K562 (cell line): ENCODE measurements around the gene EDN2. TPM values are rescaled to one million over a fixed set of nuclear protein-coding genes. Genes with fewer than 3 reads are reported as not detected.

Experiments
- FOXJ2 ChIP-seq: fragments of 200-800 bp; sonication (Bioruptor generic); IDR thresholded peaks from 2 replicates; pipeline ENCODE4 v1.6.1; 2016; ENCODE audit warnings: missing genetic modification characterization, missing compliant biosample characterization
- RCOR1 ChIP-seq, 2 experiments: IDR thresholded peaks; 2 replicates each; pipeline ENCODE4 v1.6.1; 2012; ENCODE audit warnings: low read depth in 2 of 2, low read length in 2 of 2, borderline replicate concordance in 1 of 2, improper control_type of control experiment in 1 of 2
- SMARCB1 ChIP-seq: IDR thresholded peaks from 2 replicates; pipeline ENCODE4 v1.6.1; 2011; ENCODE audit warnings: improper control_type of control experiment, low read depth; ENCODE audit not compliant: insufficient read length
- ZNF239 ChIP-seq: fragments of 250-450 bp; sonication (Bioruptor Pico); IDR thresholded peaks from 2 replicates; pipeline ENCODE4 v1.4.0; 2020; ENCODE audit warnings: mild to moderate bottlenecking
- ZNF311 ChIP-seq: fragments of 250-450 bp; sonication (Bioruptor Pico); IDR thresholded peaks from 2 replicates; pipeline ENCODE4 v1.4.0; 2020; ENCODE audit warnings: mild to moderate bottlenecking, moderate library complexity
- polyA plus RNA-seq, 8 experiments: library from polyadenylated mRNA; depleted of rRNA in 4 of 8; stranded (reverse) in 5 of 8; unstranded in 3 of 8; fragments of >200 nt; fragmentation: Nextera tagmentation in 2 of 8; fragmentation: Illumina TruSeq in 1 of 8; extraction: Ambion mirVana in 2 of 8; extraction: Trizol in 1 of 8; gene quantifications; 2 replicates each; pipeline versions ENCODE4 v1.2.1 to v1.2.3, GENCODE V29; 2011 to 2014; ENCODE audit warnings: inconsistent platforms in 1 of 8, missing spikeins in 1 of 8
- total RNA-seq, 7 experiments: library from RNA; depleted of rRNA in 6 of 7; stranded (reverse); fragments of >200 nt in 6 of 7; fragmentation: Illumina TruSeq in 2 of 7; extraction: Trizol in 2 of 7; gene quantifications; 2 replicates each; pipeline versions ENCODE4 v1.2.1 to v1.2.3, GENCODE V29; 2011 to 2021; ENCODE audit warnings: low replicate concordance in 1 of 7
- TF ChIP-seq, protein P1 (sequence below): IDR thresholded peaks from 3 replicates; pipeline ENCODE4 v1.6.1; 2011; ENCODE audit warnings: borderline replicate concordance, mild to moderate bottlenecking, moderate library complexity; ENCODE audit not compliant: insufficient read length; ENCODE audit errors: extremely low read depth
- TF ChIP-seq, protein P2 (sequence below): sonication (generic); formaldehyde crosslinking; IDR thresholded peaks from 2 replicates; pipeline ENCODE4 v1.8.1; 2023; ENCODE audit warnings: missing genetic modification reagents, mild to moderate bottlenecking, borderline replicate concordance
- TF ChIP-seq, protein P3 (sequence below), 2 experiments: fragments of 450-650 bp; formaldehyde crosslinking in 1 of 2; IDR thresholded peaks; 2 replicates each; pipeline versions ENCODE4 v1.4.0 to v1.6.1; 2014 to 2020; ENCODE audit warnings: mild to moderate bottlenecking in 2 of 2, borderline replicate concordance in 1 of 2, low read depth in 1 of 2

The EDN2 gene
- total and polyA plus RNA-seq, 9 of the 15 experiments (the other 6 are each of a cell fraction or from before 2014, with no cell fraction given): not detected

DNA sequence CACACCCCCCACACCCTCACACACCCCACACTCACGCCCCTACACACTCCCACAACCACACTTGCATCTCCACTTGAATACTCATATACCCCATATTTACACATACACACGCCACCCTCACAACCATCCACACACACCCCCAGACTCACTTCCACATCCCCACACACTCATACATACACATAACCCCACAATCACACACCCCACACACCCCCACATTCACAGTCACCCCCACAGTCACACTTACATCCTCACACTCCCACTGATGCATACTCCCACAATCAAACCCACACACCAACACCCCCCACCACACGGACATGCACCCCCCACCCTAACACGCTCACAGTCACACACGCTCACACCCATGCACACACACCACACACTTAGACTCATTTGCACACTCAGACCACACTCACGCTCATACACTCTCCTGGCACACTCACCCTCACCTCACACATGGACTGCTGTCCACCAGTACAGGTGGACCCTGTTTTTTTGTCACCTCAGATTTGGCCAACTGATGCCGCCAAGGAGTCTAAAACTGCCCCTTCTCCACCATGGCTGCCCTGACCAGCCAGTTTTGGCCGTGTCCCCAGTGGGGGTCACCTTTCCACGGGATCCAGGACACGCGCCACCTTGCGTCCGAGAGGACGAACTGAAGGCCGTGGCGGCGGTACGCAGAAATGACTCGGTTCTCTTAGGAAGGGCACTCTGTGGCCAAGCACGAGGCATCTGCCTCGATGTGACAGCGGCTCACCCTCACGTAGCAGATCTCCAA lies 45.3 kb upstream of the EDN2 start (continued):
- TF ChIP-seq, protein P1, sequence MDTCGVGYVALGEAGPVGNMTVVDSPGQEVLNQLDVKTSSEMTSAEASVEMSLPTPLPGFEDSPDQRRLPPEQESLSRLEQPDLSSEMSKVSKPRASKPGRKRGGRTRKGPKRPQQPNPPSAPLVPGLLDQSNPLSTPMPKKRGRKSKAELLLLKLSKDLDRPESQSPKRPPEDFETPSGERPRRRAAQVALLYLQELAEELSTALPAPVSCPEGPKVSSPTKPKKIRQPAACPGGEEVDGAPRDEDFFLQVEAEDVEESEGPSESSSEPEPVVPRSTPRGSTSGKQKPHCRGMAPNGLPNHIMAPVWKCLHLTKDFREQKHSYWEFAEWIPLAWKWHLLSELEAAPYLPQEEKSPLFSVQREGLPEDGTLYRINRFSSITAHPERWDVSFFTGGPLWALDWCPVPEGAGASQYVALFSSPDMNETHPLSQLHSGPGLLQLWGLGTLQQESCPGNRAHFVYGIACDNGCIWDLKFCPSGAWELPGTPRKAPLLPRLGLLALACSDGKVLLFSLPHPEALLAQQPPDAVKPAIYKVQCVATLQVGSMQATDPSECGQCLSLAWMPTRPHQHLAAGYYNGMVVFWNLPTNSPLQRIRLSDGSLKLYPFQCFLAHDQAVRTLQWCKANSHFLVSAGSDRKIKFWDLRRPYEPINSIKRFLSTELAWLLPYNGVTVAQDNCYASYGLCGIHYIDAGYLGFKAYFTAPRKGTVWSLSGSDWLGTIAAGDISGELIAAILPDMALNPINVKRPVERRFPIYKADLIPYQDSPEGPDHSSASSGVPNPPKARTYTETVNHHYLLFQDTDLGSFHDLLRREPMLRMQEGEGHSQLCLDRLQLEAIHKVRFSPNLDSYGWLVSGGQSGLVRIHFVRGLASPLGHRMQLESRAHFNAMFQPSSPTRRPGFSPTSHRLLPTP: no peak
- TF ChIP-seq, protein P2, sequence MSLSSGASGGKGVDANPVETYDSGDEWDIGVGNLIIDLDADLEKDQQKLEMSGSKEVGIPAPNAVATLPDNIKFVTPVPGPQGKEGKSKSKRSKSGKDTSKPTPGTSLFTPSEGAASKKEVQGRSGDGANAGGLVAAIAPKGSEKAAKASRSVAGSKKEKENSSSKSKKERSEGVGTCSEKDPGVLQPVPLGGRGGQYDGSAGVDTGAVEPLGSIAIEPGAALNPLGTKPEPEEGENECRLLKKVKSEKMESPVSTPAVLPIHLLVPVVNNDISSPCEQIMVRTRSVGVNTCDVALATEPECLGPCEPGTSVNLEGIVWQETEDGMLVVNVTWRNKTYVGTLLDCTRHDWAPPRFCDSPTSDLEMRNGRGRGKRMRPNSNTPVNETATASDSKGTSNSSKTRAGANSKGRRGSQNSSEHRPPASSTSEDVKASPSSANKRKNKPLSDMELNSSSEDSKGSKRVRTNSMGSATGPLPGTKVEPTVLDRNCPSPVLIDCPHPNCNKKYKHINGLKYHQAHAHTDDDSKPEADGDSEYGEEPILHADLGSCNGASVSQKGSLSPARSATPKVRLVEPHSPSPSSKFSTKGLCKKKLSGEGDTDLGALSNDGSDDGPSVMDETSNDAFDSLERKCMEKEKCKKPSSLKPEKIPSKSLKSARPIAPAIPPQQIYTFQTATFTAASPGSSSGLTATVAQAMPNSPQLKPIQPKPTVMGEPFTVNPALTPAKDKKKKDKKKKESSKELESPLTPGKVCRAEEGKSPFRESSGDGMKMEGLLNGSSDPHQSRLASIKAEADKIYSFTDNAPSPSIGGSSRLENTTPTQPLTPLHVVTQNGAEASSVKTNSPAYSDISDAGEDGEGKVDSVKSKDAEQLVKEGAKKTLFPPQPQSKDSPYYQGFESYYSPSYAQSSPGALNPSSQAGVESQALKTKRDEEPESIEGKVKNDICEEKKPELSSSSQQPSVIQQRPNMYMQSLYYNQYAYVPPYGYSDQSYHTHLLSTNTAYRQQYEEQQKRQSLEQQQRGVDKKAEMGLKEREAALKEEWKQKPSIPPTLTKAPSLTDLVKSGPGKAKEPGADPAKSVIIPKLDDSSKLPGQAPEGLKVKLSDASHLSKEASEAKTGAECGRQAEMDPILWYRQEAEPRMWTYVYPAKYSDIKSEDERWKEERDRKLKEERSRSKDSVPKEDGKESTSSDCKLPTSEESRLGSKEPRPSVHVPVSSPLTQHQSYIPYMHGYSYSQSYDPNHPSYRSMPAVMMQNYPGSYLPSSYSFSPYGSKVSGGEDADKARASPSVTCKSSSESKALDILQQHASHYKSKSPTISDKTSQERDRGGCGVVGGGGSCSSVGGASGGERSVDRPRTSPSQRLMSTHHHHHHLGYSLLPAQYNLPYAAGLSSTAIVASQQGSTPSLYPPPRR: no peak
- TF ChIP-seq FOXJ2 (no peak), RCOR1 (IDR thresholded peaks at IDR 0.05; ENCODE audit: borderline replicate concordance in 1 of 2, low read depth in 2 of 2, low read length in 2 of 2) (no peak), ZNF311 (CRISPR knock-in tag) (no peak), SMARCB1 (no peak), ZNF239 (no peak)
- TF ChIP-seq, protein P3, sequence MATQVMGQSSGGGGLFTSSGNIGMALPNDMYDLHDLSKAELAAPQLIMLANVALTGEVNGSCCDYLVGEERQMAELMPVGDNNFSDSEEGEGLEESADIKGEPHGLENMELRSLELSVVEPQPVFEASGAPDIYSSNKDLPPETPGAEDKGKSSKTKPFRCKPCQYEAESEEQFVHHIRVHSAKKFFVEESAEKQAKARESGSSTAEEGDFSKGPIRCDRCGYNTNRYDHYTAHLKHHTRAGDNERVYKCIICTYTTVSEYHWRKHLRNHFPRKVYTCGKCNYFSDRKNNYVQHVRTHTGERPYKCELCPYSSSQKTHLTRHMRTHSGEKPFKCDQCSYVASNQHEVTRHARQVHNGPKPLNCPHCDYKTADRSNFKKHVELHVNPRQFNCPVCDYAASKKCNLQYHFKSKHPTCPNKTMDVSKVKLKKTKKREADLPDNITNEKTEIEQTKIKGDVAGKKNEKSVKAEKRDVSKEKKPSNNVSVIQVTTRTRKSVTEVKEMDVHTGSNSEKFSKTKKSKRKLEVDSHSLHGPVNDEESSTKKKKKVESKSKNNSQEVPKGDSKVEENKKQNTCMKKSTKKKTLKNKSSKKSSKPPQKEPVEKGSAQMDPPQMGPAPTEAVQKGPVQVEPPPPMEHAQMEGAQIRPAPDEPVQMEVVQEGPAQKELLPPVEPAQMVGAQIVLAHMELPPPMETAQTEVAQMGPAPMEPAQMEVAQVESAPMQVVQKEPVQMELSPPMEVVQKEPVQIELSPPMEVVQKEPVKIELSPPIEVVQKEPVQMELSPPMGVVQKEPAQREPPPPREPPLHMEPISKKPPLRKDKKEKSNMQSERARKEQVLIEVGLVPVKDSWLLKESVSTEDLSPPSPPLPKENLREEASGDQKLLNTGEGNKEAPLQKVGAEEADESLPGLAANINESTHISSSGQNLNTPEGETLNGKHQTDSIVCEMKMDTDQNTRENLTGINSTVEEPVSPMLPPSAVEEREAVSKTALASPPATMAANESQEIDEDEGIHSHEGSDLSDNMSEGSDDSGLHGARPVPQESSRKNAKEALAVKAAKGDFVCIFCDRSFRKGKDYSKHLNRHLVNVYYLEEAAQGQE (IDR thresholded peaks at IDR 0.05; ENCODE audit: borderline replicate concordance): peak; percentile 19; the same call in 1 of the 2 replicates
- TF ChIP-seq, protein P3 (CRISPR knock-in tag; IDR thresholded peaks at IDR 0.05; ENCODE audit: low read depth): no peak
